Mesothelial cell of epicardium (in vitro differentiated cells): ENCODE data around the gene JAGN1. TPM values are rescaled to one million over a fixed set of nuclear protein-coding genes. Genes with fewer than 3 reads are reported as not detected.
"Not testable (repeated sequence)": the region's sequence is repeated elsewhere in the genome, so short reads cannot be mapped to it uniquely, and the experiment has no call there.

Experiments
- DNase-seq, 2 experiments: peaks; one replicate each; pipeline ENCODE4 v3.0.0; 2021; ENCODE audit warnings: low spot score in 2 of 2; ENCODE audit not compliant: unreplicated experiment in 2 of 2
- H3K27ac Mint-ChIP-seq: 2 replicates; pipeline ENCODE4 v1.8.0; 2021; ENCODE audit warnings: mixed read lengths
- H3K27me3 Mint-ChIP-seq: 2 replicates; pipeline ENCODE4 v1.8.0; 2021; ENCODE audit warnings: low read depth, mixed read lengths
- H3K36me3 Mint-ChIP-seq: 2 replicates; pipeline ENCODE4 v1.8.0; 2021; ENCODE audit warnings: mixed read lengths
- H3K4me1 Mint-ChIP-seq: 2 replicates; pipeline ENCODE4 v1.8.0; 2021; ENCODE audit warnings: mixed read lengths
- H3K4me3 Mint-ChIP-seq: 2 replicates; pipeline ENCODE4 v1.8.0; 2021; ENCODE audit warnings: mild to moderate bottlenecking, moderate library complexity, mixed read lengths
- H3K9me3 Mint-ChIP-seq: 2 replicates; pipeline ENCODE4 v1.8.0; 2021; ENCODE audit warnings: mixed read lengths
- total RNA-seq: library from RNA; stranded (reverse); gene quantifications from 3 replicates; pipeline ENCODE4 v1.2.1, GENCODE V29; 2021
- TF ChIP-seq, protein P1 (sequence below): fragments of 200-600 bp; sonication (generic); IDR thresholded peaks from one replicate; pipeline ENCODE4 v1.5.0; 2021; ENCODE audit warnings: antibody characterized with exemption; ENCODE audit not compliant: unreplicated experiment

JAGN1 gene
- total RNA-seq, 1 donor from 2014 or later: 32.1 TPM

DNA sequence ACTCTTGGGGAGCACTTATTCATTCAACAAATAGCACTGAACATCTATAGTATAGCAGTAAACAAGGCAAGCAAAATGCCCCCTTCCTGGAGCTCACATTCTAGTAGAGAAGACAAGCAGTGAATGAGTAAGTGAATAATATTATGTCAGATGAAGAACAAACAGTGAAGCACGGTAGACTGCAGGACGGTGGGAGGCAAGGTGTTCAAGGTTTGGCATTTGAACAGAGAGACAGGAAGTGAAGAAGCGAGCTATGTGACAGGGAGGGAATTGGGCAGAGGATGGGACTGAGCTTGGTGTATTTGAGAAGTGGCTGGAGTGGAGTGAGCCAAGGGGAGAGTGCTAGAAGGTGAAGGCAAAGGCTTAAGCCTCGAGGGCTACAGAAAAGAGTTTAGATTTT is 44.6 kb downstream of the JAGN1 start:
- no peaks in the 10 kb centered on the region for H3K27me3 Mint-ChIP-seq
- H3K9me3 Mint-ChIP-seq: no peaks in the 10 kb centered on the region
- peaks cover 20% of the 10 kb centered on the region for H3K4me1 Mint-ChIP-seq
- H3K4me3 Mint-ChIP-seq: peak overlapping the region; percentile 93
- TF ChIP-seq, protein P1, sequence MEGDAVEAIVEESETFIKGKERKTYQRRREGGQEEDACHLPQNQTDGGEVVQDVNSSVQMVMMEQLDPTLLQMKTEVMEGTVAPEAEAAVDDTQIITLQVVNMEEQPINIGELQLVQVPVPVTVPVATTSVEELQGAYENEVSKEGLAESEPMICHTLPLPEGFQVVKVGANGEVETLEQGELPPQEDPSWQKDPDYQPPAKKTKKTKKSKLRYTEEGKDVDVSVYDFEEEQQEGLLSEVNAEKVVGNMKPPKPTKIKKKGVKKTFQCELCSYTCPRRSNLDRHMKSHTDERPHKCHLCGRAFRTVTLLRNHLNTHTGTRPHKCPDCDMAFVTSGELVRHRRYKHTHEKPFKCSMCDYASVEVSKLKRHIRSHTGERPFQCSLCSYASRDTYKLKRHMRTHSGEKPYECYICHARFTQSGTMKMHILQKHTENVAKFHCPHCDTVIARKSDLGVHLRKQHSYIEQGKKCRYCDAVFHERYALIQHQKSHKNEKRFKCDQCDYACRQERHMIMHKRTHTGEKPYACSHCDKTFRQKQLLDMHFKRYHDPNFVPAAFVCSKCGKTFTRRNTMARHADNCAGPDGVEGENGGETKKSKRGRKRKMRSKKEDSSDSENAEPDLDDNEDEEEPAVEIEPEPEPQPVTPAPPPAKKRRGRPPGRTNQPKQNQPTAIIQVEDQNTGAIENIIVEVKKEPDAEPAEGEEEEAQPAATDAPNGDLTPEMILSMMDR: no peak
- peaks cover 34% of the 10 kb centered on the region for H3K36me3 Mint-ChIP-seq
- DNase-seq: no peak
- H3K27ac Mint-ChIP-seq: peak overlapping the region; percentile 99

DNA sequence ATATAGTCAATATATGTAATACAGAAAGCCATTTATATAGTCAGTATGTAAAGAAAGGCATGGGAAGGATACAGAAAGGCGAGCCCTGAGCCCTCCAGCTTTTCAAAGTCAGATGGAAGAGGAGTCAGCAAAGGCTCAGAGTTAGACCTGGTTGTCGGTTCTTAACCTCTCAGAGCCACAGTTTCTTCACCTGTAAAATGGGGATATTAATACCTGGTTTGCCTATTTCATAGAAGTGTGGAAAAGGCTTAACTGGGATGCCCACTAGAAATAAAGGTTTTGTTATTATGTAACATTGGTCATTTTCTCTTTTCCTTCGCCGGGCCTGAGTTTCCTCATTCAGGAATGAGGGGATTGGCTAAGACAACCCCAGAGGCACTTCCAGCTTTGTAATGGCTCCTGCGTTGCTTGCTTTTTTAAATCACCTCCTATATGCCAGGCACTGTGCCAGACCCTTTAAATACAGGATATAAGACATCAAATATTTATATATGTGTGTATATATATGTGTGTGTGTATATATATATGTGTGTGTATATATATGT is 45.6 kb downstream of the JAGN1 start:
- peaks cover 26% of the 10 kb centered on the region for H3K36me3 Mint-ChIP-seq
- TF ChIP-seq, protein P1: no peak
- H3K9me3 Mint-ChIP-seq: no peaks in the 10 kb centered on the region
- peaks cover 20% of the 10 kb centered on the region for H3K4me1 Mint-ChIP-seq
- no peak overlapping the region for H3K27ac Mint-ChIP-seq
- no peak for DNase-seq
- H3K27me3 Mint-ChIP-seq: no peaks in the 10 kb centered on the region
- no peak overlapping the region for H3K4me3 Mint-ChIP-seq

DNA sequence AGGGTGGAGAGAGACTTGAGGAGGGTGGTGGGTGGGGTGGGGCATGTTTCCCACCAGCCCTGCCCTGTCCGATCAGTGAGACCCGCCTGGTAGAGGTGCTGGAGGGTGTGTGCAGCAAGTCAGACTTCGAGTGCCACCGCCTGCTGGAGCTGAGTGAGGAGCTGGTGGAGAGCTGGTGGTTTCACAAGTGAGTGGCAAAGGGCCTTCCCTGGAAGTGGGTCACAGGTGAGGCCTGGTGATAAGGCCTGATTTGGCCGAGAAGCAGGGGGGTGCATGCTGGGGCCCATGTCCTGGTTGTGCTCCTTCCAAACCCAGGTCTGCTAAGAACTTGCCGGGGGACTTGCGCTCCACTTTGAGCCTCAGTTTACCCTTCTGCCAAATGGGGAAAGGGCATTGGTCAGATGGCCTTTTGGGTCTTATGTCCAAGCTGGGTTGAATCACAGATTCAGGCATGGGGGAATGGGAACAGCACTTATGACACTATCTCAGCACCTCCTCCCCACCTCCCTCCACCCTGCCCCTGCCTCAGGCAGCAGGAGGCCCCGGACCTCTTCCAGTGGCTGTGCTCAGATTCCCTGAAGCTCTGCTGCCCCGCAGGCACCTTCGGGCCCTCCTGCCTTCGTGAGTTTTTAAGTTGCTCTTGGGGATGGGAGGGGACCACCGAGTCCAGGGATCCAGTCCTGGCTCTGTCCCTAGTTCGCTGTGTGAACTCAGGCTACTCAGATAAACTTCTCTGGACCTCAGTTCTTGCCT is 47.3 kb downstream of the JAGN1 start:
- peaks cover 26% of the 10 kb centered on the region for H3K36me3 Mint-ChIP-seq
- no peak overlapping the region for H3K4me3 Mint-ChIP-seq

DNA sequence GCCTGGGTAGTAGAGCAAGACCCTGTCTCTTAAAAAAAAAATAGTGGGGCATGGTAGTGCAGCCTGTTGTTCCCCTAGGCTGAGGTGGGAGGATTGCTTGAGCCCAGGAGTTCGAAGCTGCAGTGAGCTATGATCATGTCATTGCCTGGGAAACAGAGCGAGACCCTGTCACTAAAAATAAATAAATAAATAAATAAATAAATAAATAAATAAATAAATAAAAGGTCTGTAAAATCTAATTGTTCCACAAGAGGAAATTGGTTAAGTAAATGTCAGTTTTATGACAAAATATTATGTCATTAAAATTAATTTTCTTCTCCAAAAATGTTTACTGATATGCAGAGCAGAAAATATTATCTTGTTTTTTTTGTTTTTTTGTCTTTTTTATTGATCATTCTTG is 48.6 kb downstream of the JAGN1 start:
- Mint-ChIP-seq H3K4me3 (no peak overlapping the region), H3K27ac (no peak overlapping the region), H3K27me3 (no peaks in the 10 kb centered on the region), H3K4me1 (peaks cover 16% of the 10 kb centered on the region), H3K36me3 (peaks cover 27% of the 10 kb centered on the region), H3K9me3 (no peaks in the 10 kb centered on the region)
- TF ChIP-seq, protein P1: no peak
- DNase-seq: no peak

More for the DNA sequence above, 47.3 kb downstream of the JAGN1 start:
- H3K27me3 Mint-ChIP-seq: no peaks in the 10 kb centered on the region
- H3K4me1 Mint-ChIP-seq: peaks cover 16% of the 10 kb centered on the region
- DNase-seq: no peak
- TF ChIP-seq, protein P1: no peak
- no peaks in the 10 kb centered on the region for H3K9me3 Mint-ChIP-seq
- peak overlapping the region; percentile 30 for H3K27ac Mint-ChIP-seq

DNA sequence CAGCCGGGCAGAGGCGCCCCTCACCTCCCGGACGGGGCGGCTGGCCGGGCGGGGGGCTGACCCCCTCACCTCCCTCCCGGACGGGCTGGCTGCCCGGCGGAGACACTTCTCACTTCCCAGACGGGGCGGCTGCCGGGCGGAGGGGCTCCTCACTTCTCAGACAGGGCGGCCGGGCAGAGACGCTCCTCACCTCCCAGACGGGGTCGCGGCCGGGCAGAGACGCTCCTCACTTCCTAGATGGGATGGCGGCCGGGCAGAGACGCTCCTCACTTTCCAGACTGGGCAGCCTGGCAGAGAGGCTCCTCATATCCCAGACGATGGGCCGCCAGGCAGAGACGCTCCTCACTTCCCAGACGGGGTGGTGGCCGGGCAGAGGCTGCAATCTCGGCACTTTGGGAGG is 49.5 kb downstream of the JAGN1 start:
- not testable (repeated sequence) for H3K27me3 Mint-ChIP-seq, H3K4me1 Mint-ChIP-seq, H3K4me3 Mint-ChIP-seq, DNase-seq, H3K9me3 Mint-ChIP-seq, H3K27ac Mint-ChIP-seq
- H3K36me3 Mint-ChIP-seq: peaks cover 29% of the 10 kb centered on the region

DNA sequence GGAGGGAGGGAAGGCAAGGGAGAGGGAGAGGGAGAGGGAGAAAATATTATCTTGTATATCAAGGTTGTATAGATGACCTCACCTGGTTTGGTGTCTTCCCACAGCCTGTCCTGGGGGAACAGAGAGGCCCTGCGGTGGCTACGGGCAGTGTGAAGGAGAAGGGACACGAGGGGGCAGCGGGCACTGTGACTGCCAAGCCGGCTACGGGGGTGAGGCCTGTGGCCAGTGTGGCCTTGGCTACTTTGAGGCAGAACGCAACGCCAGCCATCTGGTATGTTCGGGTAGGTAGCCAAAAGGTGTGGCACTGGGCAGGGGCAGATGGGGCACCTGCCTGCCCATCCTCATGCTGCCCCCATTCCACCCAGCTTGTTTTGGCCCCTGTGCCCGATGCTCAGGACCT is 50.3 kb downstream of the JAGN1 start:
- no peaks in the 10 kb centered on the region for H3K9me3 Mint-ChIP-seq
- H3K36me3 Mint-ChIP-seq: peaks cover 27% of the 10 kb centered on the region
- TF ChIP-seq, protein P1: no peak
- no peak overlapping the region for H3K27ac Mint-ChIP-seq
- no peak for DNase-seq
- H3K27me3 Mint-ChIP-seq: no peaks in the 10 kb centered on the region
- H3K4me1 Mint-ChIP-seq: no peaks in the 10 kb centered on the region
- no peak overlapping the region for H3K4me3 Mint-ChIP-seq
